SK-N-SH treated with all-trans-retinoic acid at 6 μM for 48 hours (cell line): ENCODE measurements around the gene MYOC.
"Not testable (repeated sequence)": the region's sequence is repeated elsewhere in the genome, so short reads cannot be mapped to it uniquely, and the experiment has no call there.

Experiments used
- ARNTL ChIP-seq: fragments of 450-650 bp; formaldehyde crosslinking; IDR thresholded peaks from 2 replicates; pipeline ENCODE4 v1.5.0; 2020; ENCODE audit warnings: low read depth, mild to moderate bottlenecking, moderate library complexity, borderline replicate concordance
- RARB ChIP-seq: fragments of 250-450 bp; sonication (Bioruptor Pico); IDR thresholded peaks from 2 replicates; pipeline ENCODE4 v1.8.0; 2021; ENCODE audit warnings: mild to moderate bottlenecking, moderate library complexity
- SNAI2 ChIP-seq: fragments of 250-450 bp; sonication (Bioruptor Pico); IDR thresholded peaks from 2 replicates; pipeline ENCODE4 v1.5.0; 2020; ENCODE audit warnings: mild to moderate bottlenecking, moderate library complexity
- TCF4 ChIP-seq: fragments of 250-450 bp; sonication (Bioruptor Pico); IDR thresholded peaks from 2 replicates; pipeline ENCODE4 v1.8.0; 2021; ENCODE audit warnings: mild to moderate bottlenecking, moderate library complexity, borderline replicate concordance
- ZFP30 ChIP-seq: fragments of 450-650 bp; formaldehyde crosslinking; IDR thresholded peaks from 2 replicates; pipeline ENCODE4 v1.5.0; 2022; ENCODE audit warnings: mild to moderate bottlenecking, moderate library complexity
- TF ChIP-seq, protein P1 (sequence below): fragments of 250-450 bp; sonication (Bioruptor Pico); IDR thresholded peaks from 2 replicates; pipeline ENCODE4 v1.5.1; 2021; ENCODE audit warnings: mild to moderate bottlenecking, moderate library complexity
- TF ChIP-seq, protein P2 (sequence below): fragments of 250-450 bp; sonication (Bioruptor Pico); IDR thresholded peaks from 2 replicates; pipeline ENCODE4 v1.8.0; 2020; ENCODE audit warnings: mild to moderate bottlenecking, moderate library complexity, borderline replicate concordance

DNA sequence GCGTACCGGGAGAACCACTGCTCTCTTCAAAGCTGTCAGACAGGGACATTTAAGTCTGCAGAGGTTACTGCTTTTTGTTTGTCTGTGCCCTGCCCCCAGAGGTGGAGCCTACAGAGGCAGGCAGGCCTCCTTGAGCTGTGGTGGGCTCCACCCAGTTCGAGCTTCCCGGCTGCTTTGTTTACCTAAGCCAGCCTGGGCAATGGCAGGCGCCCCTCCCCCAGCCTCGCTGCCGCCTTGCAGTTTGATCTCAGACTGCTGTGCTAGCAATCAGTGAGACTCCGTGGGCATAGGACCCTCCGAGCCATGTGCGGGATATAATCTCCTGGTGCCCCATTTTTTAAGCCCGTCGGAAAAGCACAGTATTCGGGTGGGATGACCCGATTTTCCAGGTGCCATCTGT is 43.3 kb upstream of the MYOC start:
- TF ChIP-seq SNAI2 (CRISPR knock-in tag); RARB (CRISPR knock-in tag); ZFP30 (CRISPR knock-in tag); ARNTL; TCF4 (CRISPR knock-in tag): not testable (repeated sequence)
- TF ChIP-seq, protein P1, sequence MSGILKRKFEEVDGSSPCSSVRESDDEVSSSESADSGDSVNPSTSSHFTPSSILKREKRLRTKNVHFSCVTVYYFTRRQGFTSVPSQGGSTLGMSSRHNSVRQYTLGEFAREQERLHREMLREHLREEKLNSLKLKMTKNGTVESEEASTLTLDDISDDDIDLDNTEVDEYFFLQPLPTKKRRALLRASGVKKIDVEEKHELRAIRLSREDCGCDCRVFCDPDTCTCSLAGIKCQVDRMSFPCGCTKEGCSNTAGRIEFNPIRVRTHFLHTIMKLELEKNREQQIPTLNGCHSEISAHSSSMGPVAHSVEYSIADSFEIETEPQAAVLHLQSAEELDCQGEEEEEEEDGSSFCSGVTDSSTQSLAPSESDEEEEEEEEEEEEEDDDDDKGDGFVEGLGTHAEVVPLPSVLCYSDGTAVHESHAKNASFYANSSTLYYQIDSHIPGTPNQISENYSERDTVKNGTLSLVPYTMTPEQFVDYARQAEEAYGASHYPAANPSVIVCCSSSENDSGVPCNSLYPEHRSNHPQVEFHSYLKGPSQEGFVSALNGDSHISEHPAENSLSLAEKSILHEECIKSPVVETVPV = not testable (repeated sequence)
- TF ChIP-seq, protein P2, sequence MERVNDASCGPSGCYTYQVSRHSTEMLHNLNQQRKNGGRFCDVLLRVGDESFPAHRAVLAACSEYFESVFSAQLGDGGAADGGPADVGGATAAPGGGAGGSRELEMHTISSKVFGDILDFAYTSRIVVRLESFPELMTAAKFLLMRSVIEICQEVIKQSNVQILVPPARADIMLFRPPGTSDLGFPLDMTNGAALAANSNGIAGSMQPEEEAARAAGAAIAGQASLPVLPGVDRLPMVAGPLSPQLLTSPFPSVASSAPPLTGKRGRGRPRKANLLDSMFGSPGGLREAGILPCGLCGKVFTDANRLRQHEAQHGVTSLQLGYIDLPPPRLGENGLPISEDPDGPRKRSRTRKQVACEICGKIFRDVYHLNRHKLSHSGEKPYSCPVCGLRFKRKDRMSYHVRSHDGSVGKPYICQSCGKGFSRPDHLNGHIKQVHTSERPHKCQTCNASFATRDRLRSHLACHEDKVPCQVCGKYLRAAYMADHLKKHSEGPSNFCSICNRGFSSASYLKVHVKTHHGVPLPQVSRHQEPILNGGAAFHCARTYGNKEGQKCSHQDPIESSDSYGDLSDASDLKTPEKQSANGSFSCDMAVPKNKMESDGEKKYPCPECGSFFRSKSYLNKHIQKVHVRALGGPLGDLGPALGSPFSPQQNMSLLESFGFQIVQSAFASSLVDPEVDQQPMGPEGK (CRISPR knock-in tag) = not testable (repeated sequence)
